ENCODE data around the gene NFYC. TPM values are rescaled to one million over a fixed set of nuclear protein-coding genes. Genes with fewer than 3 reads are reported as not detected.

Gene NFYC
- total and polyA plus RNA-seq, 2 experiments from 2014 or later, result 36.2 to 42.7 TPM

DNA sequence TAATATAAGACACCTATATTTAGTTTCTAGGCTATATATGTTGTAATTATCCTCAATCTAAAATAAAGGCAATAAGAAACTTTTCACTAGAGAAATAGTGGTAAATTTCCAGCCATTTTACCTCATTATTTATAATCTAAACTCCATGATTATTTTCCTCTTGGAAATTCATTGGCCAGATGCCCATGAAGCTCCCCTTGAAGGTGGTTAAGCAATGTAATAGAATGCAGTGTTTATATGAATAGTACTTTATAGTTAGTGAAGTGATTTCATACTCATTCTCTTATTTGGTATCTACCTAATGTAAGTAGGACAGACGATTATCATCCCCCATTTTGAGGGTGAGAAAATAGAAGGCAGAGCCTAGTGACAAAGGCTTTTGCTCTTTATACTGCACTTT is 26.5 kb downstream of the NFYC start:
- DNase-seq (ENCODE audit: low spot score) (no peak), ATAC-seq (no peak)
- H3K4me2 ChIP-seq, result no peak overlapping the region
- no peaks in the 10 kb centered on the region for H3F3A ChIP-seq (replicated peaks; ENCODE audit: low read depth)
- H3K4me1 Mint-ChIP-seq, result peaks cover 17% of the 10 kb centered on the region
- no peaks in the 10 kb centered on the region for H3K9me2 ChIP-seq (ENCODE audit: insufficient read depth)
- no peak overlapping the region for H3K4me3 Mint-ChIP-seq
- H3K79me2 ChIP-seq (replicated peaks; ENCODE audit: insufficient read depth), result peaks cover 99% of the 10 kb centered on the region
- H4K20me1 ChIP-seq (replicated peaks; ENCODE audit: insufficient read depth), result peaks cover 18% of the 10 kb centered on the region
- H3K27ac Mint-ChIP-seq, result no peak overlapping the region
- H3K27me3 ChIP-seq (ENCODE audit: insufficient read depth), result no peaks in the 10 kb centered on the region
- no peak overlapping the region for H3K27ac ChIP-seq (ENCODE audit: low read depth)
- no peaks in the 10 kb centered on the region for H3K9me3 Mint-ChIP-seq
- H3K4me3 ChIP-seq, result no peak overlapping the region
- no peak for TF ChIP-seq NANOG (IDR thresholded peaks at IDR 0.05; ENCODE audit: borderline replicate concordance)
- TF ChIP-seq, protein P1, sequence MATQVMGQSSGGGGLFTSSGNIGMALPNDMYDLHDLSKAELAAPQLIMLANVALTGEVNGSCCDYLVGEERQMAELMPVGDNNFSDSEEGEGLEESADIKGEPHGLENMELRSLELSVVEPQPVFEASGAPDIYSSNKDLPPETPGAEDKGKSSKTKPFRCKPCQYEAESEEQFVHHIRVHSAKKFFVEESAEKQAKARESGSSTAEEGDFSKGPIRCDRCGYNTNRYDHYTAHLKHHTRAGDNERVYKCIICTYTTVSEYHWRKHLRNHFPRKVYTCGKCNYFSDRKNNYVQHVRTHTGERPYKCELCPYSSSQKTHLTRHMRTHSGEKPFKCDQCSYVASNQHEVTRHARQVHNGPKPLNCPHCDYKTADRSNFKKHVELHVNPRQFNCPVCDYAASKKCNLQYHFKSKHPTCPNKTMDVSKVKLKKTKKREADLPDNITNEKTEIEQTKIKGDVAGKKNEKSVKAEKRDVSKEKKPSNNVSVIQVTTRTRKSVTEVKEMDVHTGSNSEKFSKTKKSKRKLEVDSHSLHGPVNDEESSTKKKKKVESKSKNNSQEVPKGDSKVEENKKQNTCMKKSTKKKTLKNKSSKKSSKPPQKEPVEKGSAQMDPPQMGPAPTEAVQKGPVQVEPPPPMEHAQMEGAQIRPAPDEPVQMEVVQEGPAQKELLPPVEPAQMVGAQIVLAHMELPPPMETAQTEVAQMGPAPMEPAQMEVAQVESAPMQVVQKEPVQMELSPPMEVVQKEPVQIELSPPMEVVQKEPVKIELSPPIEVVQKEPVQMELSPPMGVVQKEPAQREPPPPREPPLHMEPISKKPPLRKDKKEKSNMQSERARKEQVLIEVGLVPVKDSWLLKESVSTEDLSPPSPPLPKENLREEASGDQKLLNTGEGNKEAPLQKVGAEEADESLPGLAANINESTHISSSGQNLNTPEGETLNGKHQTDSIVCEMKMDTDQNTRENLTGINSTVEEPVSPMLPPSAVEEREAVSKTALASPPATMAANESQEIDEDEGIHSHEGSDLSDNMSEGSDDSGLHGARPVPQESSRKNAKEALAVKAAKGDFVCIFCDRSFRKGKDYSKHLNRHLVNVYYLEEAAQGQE (IDR thresholded peaks at IDR 0.05; ENCODE audit: unreplicated experiment), result no peak
- TF ChIP-seq ZNF331 (CRISPR knock-in tag; IDR thresholded peaks at IDR 0.05; ENCODE audit: low read depth), result no peak
- no peak for TF ChIP-seq JUNB (IDR thresholded peaks at IDR 0.05; ENCODE audit: unreplicated experiment)
- TF ChIP-seq ETS1 (IDR thresholded peaks at IDR 0.05), result no peak
- TF ChIP-seq ZNF462 (CRISPR knock-in tag; IDR thresholded peaks at IDR 0.05), result no peak
- TF ChIP-seq STAT1 (IDR thresholded peaks at IDR 0.05; ENCODE audit: unreplicated experiment), result no peak
- TF ChIP-seq CREB1 (CRISPR knock-in tag; IDR thresholded peaks at IDR 0.05; ENCODE audit: low read depth), result no peak
- no peak for TF ChIP-seq EZH2 (IDR thresholded peaks at IDR 0.05; ENCODE audit: low read depth, unreplicated experiment)
- TF ChIP-seq, protein P2, sequence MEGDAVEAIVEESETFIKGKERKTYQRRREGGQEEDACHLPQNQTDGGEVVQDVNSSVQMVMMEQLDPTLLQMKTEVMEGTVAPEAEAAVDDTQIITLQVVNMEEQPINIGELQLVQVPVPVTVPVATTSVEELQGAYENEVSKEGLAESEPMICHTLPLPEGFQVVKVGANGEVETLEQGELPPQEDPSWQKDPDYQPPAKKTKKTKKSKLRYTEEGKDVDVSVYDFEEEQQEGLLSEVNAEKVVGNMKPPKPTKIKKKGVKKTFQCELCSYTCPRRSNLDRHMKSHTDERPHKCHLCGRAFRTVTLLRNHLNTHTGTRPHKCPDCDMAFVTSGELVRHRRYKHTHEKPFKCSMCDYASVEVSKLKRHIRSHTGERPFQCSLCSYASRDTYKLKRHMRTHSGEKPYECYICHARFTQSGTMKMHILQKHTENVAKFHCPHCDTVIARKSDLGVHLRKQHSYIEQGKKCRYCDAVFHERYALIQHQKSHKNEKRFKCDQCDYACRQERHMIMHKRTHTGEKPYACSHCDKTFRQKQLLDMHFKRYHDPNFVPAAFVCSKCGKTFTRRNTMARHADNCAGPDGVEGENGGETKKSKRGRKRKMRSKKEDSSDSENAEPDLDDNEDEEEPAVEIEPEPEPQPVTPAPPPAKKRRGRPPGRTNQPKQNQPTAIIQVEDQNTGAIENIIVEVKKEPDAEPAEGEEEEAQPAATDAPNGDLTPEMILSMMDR (conservative IDR thresholded peaks at IDR 0.05; ENCODE audit: low read depth in 2 of 2), result no peak
- no peaks in the 10 kb centered on the region for H3K36me3 ChIP-seq (ENCODE audit: insufficient read depth)
- H3K36me3 Mint-ChIP-seq (ENCODE audit: low read depth), result peaks cover 13% of the 10 kb centered on the region; the same call in 2 of the 3 replicates
- no peak overlapping the region for H2AFZ ChIP-seq
- no peaks in the 10 kb centered on the region for H3K4me1 ChIP-seq (ENCODE audit: insufficient read depth)
- H3K27me3 Mint-ChIP-seq (ENCODE audit: insufficient read depth, low read depth, poor library complexity), result peaks cover 2% of the 10 kb centered on the region

All from GM23338 (cell line).